ENCODE measurements around the gene SYNJ1. TPM values are rescaled to one million over a fixed set of nuclear protein-coding genes. Genes with fewer than 3 reads are reported as not detected.
A peak's percentile ranks its signal among the peaks of the same experiment; 100 is the strongest.

Gene SYNJ1
- total and polyA plus RNA-seq, 2 of the 13 experiments (the other 11 are each of a cell fraction or from before 2014, with no cell fraction given), result 2.0 to 2.7 TPM

DNA sequence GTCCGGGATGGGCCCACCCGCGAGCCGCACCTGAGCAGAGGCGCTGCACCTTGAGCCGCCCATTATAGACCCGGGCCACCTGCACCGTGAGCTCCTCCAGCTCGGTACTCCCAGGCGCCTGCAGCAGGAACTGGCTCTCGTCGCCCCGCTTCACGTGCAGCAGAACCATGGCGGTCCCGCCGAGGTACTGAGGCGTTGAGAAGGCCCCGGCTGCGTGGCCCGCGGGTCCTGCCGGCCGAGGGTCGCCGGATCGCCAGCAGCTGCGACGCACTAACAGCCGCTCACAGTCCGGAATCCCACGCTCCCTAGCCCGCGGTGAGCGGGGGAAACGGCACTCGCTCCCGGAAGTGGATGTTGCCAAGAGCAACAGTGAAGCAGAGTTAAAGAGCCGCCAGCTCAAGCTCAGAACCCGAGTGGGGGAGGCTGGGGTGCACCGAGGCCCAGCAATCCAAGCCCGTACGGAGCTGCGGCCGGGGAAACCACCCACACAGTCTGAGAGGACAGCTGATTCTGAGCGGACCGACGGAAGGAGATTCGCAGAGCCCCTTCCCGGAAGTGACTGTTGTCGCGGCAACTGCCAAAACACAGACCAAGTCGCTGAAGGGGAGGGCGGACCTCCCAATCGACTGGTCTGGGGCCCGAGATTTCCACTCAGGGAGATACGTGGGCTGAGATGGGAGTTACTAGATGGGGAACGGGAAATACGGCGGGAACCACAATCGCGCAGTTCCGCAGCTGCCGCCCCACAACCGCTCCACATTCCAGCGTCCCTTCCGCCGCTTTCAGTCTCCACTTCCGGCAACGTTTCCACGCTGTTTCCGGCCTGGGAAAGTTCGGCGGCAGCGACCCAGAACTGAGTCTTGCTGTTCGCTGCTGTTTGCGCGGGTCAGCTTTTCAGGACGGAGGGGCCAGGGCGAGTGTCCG is 115.5 kb downstream of the SYNJ1 start, which contains the start of gene CFAP298 (continued):
- TF ChIP-seq ZNF34 (CRISPR knock-in tag; IDR thresholded peaks at IDR 0.05; ENCODE audit: borderline replicate concordance), result no peak
- TF ChIP-seq, protein P1, sequence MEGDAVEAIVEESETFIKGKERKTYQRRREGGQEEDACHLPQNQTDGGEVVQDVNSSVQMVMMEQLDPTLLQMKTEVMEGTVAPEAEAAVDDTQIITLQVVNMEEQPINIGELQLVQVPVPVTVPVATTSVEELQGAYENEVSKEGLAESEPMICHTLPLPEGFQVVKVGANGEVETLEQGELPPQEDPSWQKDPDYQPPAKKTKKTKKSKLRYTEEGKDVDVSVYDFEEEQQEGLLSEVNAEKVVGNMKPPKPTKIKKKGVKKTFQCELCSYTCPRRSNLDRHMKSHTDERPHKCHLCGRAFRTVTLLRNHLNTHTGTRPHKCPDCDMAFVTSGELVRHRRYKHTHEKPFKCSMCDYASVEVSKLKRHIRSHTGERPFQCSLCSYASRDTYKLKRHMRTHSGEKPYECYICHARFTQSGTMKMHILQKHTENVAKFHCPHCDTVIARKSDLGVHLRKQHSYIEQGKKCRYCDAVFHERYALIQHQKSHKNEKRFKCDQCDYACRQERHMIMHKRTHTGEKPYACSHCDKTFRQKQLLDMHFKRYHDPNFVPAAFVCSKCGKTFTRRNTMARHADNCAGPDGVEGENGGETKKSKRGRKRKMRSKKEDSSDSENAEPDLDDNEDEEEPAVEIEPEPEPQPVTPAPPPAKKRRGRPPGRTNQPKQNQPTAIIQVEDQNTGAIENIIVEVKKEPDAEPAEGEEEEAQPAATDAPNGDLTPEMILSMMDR (CRISPR knock-in tag; IDR thresholded peaks at IDR 0.05), result no peak
- peak; percentile 35; the same call in 1 of the 2 replicates for TF ChIP-seq ATF7-NPFF (CRISPR knock-in tag; IDR thresholded peaks at IDR 0.05; ENCODE audit: low read depth)
- TF ChIP-seq DNMT3B (CRISPR knock-in tag; conservative IDR thresholded peaks at IDR 0.05), result no peak
- TF ChIP-seq ZNF879 (CRISPR knock-in tag; IDR thresholded peaks at IDR 0.05), result no peak
- TF ChIP-seq ZBTB34 (CRISPR knock-in tag; IDR thresholded peaks at IDR 0.05), result no peak
- peak; percentile 57 for TF ChIP-seq SALL1 (CRISPR knock-in tag; IDR thresholded peaks at IDR 0.05)
- no peak for TF ChIP-seq KLF11 (CRISPR knock-in tag; IDR thresholded peaks at IDR 0.05)
- TF ChIP-seq SUZ12 (IDR thresholded peaks at IDR 0.05; ENCODE audit: low read depth, low read length), result no peak
- TF ChIP-seq ZNF484 (CRISPR knock-in tag; IDR thresholded peaks at IDR 0.05; ENCODE audit: borderline replicate concordance, low read depth), result no peak
- TF ChIP-seq SPEN (CRISPR knock-in tag; IDR thresholded peaks at IDR 0.05; ENCODE audit: low read depth), result peak; percentile 81; the same call in 1 of the 2 replicates
- peak; percentile 45 for TF ChIP-seq ELF3 (CRISPR knock-in tag; IDR thresholded peaks at IDR 0.05)
- TF ChIP-seq, protein P2, sequence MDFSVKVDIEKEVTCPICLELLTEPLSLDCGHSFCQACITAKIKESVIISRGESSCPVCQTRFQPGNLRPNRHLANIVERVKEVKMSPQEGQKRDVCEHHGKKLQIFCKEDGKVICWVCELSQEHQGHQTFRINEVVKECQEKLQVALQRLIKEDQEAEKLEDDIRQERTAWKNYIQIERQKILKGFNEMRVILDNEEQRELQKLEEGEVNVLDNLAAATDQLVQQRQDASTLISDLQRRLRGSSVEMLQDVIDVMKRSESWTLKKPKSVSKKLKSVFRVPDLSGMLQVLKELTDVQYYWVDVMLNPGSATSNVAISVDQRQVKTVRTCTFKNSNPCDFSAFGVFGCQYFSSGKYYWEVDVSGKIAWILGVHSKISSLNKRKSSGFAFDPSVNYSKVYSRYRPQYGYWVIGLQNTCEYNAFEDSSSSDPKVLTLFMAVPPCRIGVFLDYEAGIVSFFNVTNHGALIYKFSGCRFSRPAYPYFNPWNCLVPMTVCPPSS (IDR thresholded peaks at IDR 0.05), result no peak
- TF ChIP-seq SAP130 (CRISPR knock-in tag; IDR thresholded peaks at IDR 0.05; ENCODE audit: low read depth), result peak; percentile 96
- TF ChIP-seq RARA (CRISPR knock-in tag; IDR thresholded peaks at IDR 0.05), result no peak
- peak; percentile 87 for TF ChIP-seq ASH2L (IDR thresholded peaks at IDR 0.05; ENCODE audit: insufficient read length, low read depth, low read length)
- TF ChIP-seq, protein P3, sequence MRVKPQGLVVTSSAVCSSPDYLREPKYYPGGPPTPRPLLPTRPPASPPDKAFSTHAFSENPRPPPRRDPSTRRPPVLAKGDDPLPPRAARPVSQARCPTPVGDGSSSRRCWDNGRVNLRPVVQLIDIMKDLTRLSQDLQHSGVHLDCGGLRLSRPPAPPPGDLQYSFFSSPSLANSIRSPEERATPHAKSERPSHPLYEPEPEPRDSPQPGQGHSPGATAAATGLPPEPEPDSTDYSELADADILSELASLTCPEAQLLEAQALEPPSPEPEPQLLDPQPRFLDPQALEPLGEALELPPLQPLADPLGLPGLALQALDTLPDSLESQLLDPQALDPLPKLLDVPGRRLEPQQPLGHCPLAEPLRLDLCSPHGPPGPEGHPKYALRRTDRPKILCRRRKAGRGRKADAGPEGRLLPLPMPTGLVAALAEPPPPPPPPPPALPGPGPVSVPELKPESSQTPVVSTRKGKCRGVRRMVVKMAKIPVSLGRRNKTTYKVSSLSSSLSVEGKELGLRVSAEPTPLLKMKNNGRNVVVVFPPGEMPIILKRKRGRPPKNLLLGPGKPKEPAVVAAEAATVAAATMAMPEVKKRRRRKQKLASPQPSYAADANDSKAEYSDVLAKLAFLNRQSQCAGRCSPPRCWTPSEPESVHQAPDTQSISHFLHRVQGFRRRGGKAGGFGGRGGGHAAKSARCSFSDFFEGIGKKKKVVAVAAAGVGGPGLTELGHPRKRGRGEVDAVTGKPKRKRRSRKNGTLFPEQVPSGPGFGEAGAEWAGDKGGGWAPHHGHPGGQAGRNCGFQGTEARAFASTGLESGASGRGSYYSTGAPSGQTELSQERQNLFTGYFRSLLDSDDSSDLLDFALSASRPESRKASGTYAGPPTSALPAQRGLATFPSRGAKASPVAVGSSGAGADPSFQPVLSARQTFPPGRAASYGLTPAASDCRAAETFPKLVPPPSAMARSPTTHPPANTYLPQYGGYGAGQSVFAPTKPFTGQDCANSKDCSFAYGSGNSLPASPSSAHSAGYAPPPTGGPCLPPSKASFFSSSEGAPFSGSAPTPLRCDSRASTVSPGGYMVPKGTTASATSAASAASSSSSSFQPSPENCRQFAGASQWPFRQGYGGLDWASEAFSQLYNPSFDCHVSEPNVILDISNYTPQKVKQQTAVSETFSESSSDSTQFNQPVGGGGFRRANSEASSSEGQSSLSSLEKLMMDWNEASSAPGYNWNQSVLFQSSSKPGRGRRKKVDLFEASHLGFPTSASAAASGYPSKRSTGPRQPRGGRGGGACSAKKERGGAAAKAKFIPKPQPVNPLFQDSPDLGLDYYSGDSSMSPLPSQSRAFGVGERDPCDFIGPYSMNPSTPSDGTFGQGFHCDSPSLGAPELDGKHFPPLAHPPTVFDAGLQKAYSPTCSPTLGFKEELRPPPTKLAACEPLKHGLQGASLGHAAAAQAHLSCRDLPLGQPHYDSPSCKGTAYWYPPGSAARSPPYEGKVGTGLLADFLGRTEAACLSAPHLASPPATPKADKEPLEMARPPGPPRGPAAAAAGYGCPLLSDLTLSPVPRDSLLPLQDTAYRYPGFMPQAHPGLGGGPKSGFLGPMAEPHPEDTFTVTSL (CRISPR knock-in tag; IDR thresholded peaks at IDR 0.05; ENCODE audit: borderline replicate concordance), result 0 out of 2 replicates have a peak, but pooled peaks have one; percentile 17
- TF ChIP-seq ZNF644 (CRISPR knock-in tag; IDR thresholded peaks at IDR 0.05; ENCODE audit: low read depth), result no peak
- TF ChIP-seq HNRNPK (IDR thresholded peaks at IDR 0.05; ENCODE audit: low read depth, low read length, poor library complexity, severe bottlenecking), result no peak
